AG04450 (cell line): ENCODE results near the gene ST8SIA1. TPM values are rescaled to one million over a fixed set of nuclear protein-coding genes. Genes with fewer than 3 reads are reported as not detected.

Experiments used
- CTCF ChIA-PET: fragments of 300-600, 350-600 bp; formaldehyde crosslinking; extraction: SDS; loops from one replicate; lab custom pipeline; 2022; ENCODE audit warnings: antibody characterized with exemption, inconsistent platforms; lab: Charles Lee
- POLR2A ChIA-PET: fragments of 350-600 bp; formaldehyde crosslinking; extraction: SDS; loops from one replicate; lab custom pipeline; 2021; ENCODE audit warnings: antibody characterized with exemption, inconsistent platforms; lab: Yijun Ruan, JAX
- DNase-seq: peaks from one replicate; pipeline ENCODE4 v3.0.0-alpha.2; 2011; ENCODE audit warnings: low read depth, low spot score
- H3K27ac ChIP-seq: one replicate; pipeline ENCODE4 v1.5.1; 2012; ENCODE audit warnings: low read depth, low read length, control low read depth
- H3K27me3 ChIP-seq: one replicate; pipeline ENCODE4 v1.6.0; 2012; ENCODE audit warnings: low read length; ENCODE audit not compliant: control insufficient read depth, insufficient read depth
- H3K4me3 ChIP-seq: 2 replicates; pipeline ENCODE4 v1.5.1; 2011; ENCODE audit warnings: mild to moderate bottlenecking, low read depth, low read length, control low read depth
- H3K9me3 ChIP-seq: 2 replicates; pipeline ENCODE4 v1.5.1; 2012; ENCODE audit warnings: low read length; ENCODE audit not compliant: control insufficient read depth, insufficient read depth
- polyA plus RNA-seq: library from polyadenylated mRNA; depleted of rRNA; stranded (reverse); fragments of >200 nt; gene quantifications from 2 replicates; pipeline ENCODE4 v1.2.3, GENCODE V29; 2011
- TF ChIP-seq, protein P1 (sequence below): IDR thresholded peaks from 2 replicates; pipeline ENCODE4 v1.5.1; 2011; ENCODE audit warnings: low read depth, low read length, control low read depth, inconsistent platforms

Gene ST8SIA1
- polyA plus RNA-seq, 1 experiment, result 0.26 TPM

DNA sequence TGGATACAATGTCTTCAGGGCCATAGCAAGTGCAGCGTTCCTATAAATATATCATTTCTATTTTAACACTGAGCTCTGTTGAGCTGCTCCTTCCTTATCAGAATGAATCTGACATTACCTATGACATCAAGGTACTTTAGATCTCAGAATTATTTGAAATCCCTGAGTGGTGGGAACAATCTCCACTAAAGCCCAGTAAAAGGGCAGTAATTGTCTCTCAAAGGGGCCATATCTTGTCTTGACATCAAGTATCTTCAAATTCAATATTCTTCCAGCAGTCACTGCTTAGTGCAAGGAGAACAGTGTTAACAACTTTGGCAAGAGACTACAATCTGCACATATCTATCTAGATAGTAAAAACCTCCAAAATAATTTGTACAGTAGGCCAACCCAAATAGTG lies 21.7 kb upstream of the ST8SIA1 start:
- CTCF ChIA-PET, result no interaction called here
- POLR2A ChIA-PET, result no interaction called here

DNA sequence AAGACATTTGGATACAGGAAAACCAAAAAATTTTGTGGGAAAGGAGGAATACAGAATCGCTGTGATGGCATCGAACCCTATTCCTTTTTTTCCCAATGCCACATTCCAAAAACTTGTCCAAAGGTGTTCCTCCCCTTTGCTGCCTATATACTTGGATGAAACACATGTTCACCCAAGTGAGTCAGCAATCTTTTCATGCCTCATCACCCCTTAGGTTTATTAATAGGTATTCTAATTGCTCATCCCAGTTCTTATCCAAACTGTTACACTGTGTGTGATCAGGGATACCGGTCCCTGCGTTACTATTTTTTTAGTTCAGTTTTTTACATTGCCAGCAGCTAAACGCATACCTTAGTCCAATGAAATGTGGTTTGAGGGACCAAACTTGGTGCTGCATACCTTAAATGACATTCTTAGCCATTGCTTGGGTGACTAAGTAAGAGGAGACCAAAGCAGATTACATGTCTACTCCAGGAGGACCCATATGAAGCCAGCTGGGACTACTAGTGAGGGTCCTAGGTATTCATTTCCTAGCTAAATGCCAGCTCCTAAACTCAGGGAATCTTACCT lies 20.6 kb upstream of the ST8SIA1 start:
- no peaks in the 10 kb centered on the region for H3K9me3 ChIP-seq
- CTCF ChIA-PET, result no interaction called here
- TF ChIP-seq, protein P1, sequence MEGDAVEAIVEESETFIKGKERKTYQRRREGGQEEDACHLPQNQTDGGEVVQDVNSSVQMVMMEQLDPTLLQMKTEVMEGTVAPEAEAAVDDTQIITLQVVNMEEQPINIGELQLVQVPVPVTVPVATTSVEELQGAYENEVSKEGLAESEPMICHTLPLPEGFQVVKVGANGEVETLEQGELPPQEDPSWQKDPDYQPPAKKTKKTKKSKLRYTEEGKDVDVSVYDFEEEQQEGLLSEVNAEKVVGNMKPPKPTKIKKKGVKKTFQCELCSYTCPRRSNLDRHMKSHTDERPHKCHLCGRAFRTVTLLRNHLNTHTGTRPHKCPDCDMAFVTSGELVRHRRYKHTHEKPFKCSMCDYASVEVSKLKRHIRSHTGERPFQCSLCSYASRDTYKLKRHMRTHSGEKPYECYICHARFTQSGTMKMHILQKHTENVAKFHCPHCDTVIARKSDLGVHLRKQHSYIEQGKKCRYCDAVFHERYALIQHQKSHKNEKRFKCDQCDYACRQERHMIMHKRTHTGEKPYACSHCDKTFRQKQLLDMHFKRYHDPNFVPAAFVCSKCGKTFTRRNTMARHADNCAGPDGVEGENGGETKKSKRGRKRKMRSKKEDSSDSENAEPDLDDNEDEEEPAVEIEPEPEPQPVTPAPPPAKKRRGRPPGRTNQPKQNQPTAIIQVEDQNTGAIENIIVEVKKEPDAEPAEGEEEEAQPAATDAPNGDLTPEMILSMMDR, result no peak
- no peak for DNase-seq
- no peak overlapping the region for H3K27ac ChIP-seq
- POLR2A ChIA-PET, result no interaction called here
- H3K4me3 ChIP-seq, result no peak overlapping the region
- no peaks in the 10 kb centered on the region for H3K27me3 ChIP-seq

More for the DNA sequence above, 21.7 kb upstream of the ST8SIA1 start:
- no peak for DNase-seq
- Histone ChIP-seq H3K9me3 (no peaks in the 10 kb centered on the region), H3K4me3 (no peak overlapping the region), H3K27ac (no peak overlapping the region), H3K27me3 (no peaks in the 10 kb centered on the region)
- TF ChIP-seq, protein P1, result no peak

DNA sequence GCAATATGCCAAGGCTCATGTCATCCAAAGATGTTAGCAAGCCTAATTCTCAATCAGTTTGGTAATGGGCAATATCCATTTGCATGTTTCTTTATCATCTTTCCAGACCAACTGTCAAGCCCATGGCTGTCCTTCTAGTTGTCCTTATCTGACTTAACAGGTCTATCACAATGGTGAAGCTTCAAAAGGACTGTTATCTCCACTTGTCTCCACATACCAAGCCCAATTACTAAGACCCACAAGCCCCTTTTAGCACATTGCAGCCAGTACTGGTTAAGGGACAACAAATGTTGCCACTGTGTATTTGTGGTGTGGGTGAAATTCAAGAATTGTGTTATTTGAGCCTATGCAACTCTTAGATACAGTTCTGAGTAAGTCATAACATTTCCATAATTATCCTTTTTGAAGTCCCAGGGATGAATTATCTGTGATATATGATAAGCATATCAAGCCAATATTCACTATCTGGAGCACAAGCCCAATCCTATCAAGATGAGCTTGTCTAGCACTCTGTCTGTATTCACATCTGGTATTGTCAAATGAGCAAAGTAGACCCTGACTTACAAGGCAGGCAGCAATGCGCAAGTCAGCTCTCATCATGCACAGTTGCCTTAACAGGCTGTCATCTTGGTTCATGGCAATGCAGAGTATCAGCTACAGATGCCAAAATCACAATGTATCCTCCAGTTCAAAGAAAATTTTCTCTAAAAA lies 19.3 kb upstream of the ST8SIA1 start:
- TF ChIP-seq, protein P1, result no peak
- Histone ChIP-seq H3K9me3 (no peaks in the 10 kb centered on the region), H3K4me3 (no peak overlapping the region), H3K27me3 (no peaks in the 10 kb centered on the region), H3K27ac (no peak overlapping the region)
- POLR2A ChIA-PET, result no interaction called here
- CTCF ChIA-PET, result interaction anchor here (1.0 kb wide), 1 partner anchor 18 kb away, joined by 3 read pairs; no protein-coding TSS in a partner anchor
- no peak for DNase-seq

DNA sequence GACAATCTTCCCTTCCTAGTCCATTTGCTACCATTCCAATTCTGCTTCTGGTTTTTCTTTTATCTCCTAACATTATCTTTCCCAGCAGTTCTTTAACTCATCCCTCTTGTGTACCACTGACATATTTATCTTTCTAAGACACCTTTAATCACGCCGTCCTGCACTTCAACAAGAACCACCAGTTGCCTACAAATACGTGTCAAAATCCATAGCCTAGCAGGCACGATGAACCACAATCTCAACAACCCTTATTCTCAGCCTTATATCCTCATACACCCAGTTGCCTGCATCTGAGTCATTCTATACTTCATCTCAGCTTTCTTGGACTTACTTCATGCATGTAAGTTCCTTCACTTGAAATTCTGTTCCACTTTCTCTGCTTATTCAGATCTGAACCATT lies 16.4 kb upstream of the ST8SIA1 start:
- CTCF ChIA-PET, result no interaction called here
- no peak overlapping the region for H3K27ac ChIP-seq
- DNase-seq, result no peak
- POLR2A ChIA-PET, result no interaction called here
- H3K9me3 ChIP-seq, result no peaks in the 10 kb centered on the region
- no peak overlapping the region for H3K4me3 ChIP-seq
- TF ChIP-seq, protein P1, result no peak
- no peaks in the 10 kb centered on the region for H3K27me3 ChIP-seq

DNA sequence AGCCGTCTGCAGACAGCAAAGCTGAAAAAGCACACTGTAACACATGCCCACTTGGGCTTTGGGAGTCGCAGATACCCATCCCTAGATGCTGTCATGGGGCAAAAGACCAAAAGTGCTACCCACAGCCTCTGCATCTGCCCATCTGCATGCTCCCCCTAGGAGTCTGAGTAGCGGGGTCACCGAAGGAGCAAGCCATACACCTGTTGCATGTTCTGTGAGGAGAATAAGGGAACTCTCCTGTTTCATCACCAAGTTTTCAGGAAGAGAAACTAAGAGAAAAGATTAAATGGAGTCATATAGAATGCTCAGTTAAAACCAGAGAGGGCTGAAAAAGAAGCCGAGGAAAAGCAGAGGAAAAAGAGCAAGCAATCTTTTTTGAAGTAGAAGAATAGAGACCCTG lies 13.7 kb upstream of the ST8SIA1 start:
- no peaks in the 10 kb centered on the region for H3K9me3 ChIP-seq
- no peak for DNase-seq
- H3K4me3 ChIP-seq, result no peak overlapping the region
- TF ChIP-seq, protein P1, result no peak
- H3K27me3 ChIP-seq, result no peaks in the 10 kb centered on the region
- ChIA-PET POLR2A (no interaction called here), CTCF (interaction anchor here (0.9 to 1.1 kb wide), 2 partner anchors 13 to 95 kb away, joined by 3 to 5 read pairs; no protein-coding TSS in a partner anchor)
- no peak overlapping the region for H3K27ac ChIP-seq
